HEK293 (cell line): Measurements from ENCODE around the gene ZNF222.

Experiments
- GLIS1 ChIP-seq: fragments of 450-650 bp; formaldehyde crosslinking; IDR thresholded peaks from 2 replicates; pipeline ENCODE4 v1.5.1; 2016; ENCODE audit warnings: missing biosample characterization, missing genetic modification characterization
- GLIS2 ChIP-seq: fragments of 450-650 bp; formaldehyde crosslinking; IDR thresholded peaks from 2 replicates; pipeline ENCODE4 v1.5.1; 2016; ENCODE audit warnings: missing biosample characterization, missing genetic modification characterization
- MYNN ChIP-seq: fragments of 450-650 bp; formaldehyde crosslinking; IDR thresholded peaks from 2 replicates; pipeline ENCODE4 v1.5.1; 2016; ENCODE audit warnings: missing biosample characterization, missing genetic modification characterization, borderline replicate concordance
- OSR2 ChIP-seq: fragments of 450-650 bp; formaldehyde crosslinking; IDR thresholded peaks from 2 replicates; pipeline ENCODE4 v1.5.1; 2016; ENCODE audit warnings: missing biosample characterization, missing genetic modification characterization
- OVOL3 ChIP-seq: fragments of 450-650 bp; formaldehyde crosslinking; IDR thresholded peaks from 2 replicates; pipeline ENCODE4 v1.5.1; 2016; ENCODE audit warnings: missing biosample characterization, missing genetic modification characterization
- ZBTB48 ChIP-seq: fragments of 450-650 bp; formaldehyde crosslinking; IDR thresholded peaks from 2 replicates; pipeline ENCODE4 v1.5.1; 2016; ENCODE audit warnings: missing biosample characterization, missing genetic modification characterization
- ZBTB7A ChIP-seq: fragments of 450-650 bp; formaldehyde crosslinking; IDR thresholded peaks from 2 replicates; pipeline ENCODE4 v1.5.1; 2016; ENCODE audit warnings: low read depth, missing biosample characterization, missing genetic modification characterization
- ZNF133 ChIP-seq: fragments of 450-650 bp; formaldehyde crosslinking; IDR thresholded peaks from 2 replicates; pipeline ENCODE4 v1.5.1; 2016; ENCODE audit warnings: missing biosample characterization, missing genetic modification characterization
- ZNF16 ChIP-seq: fragments of 450-650 bp; formaldehyde crosslinking; IDR thresholded peaks from 2 replicates; pipeline ENCODE4 v1.5.1; 2016; ENCODE audit warnings: low read depth, missing biosample characterization, missing genetic modification characterization
- ZNF621 ChIP-seq: fragments of 450-650 bp; formaldehyde crosslinking; IDR thresholded peaks from 2 replicates; pipeline ENCODE4 v1.5.1; 2017; ENCODE audit warnings: missing biosample characterization, missing genetic modification characterization
- ZNF623 ChIP-seq: fragments of 450-650 bp; formaldehyde crosslinking; IDR thresholded peaks from 2 replicates; pipeline ENCODE4 v1.5.1; 2016; ENCODE audit warnings: missing biosample characterization, missing genetic modification characterization
- ZNF791 ChIP-seq: fragments of 450-650 bp; formaldehyde crosslinking; IDR thresholded peaks from 2 replicates; pipeline ENCODE4 v1.5.1; 2016; ENCODE audit warnings: missing biosample characterization, missing genetic modification characterization
- ZNF792 ChIP-seq: fragments of 450-650 bp; formaldehyde crosslinking; IDR thresholded peaks from 2 replicates; pipeline ENCODE4 v1.5.1; 2016; ENCODE audit warnings: missing biosample characterization, missing genetic modification characterization
- ZNF830 ChIP-seq: fragments of 450-650 bp; IDR thresholded peaks from 2 replicates; pipeline ENCODE4 v1.5.0; 2018; ENCODE audit warnings: missing biosample characterization, missing genetic modification characterization, low read depth, mild to moderate bottlenecking, moderate library complexity
- ZNF837 ChIP-seq: fragments of 450-650 bp; formaldehyde crosslinking; IDR thresholded peaks from 2 replicates; pipeline ENCODE4 v1.5.1; 2016; ENCODE audit warnings: missing biosample characterization, missing genetic modification characterization
- ZNF843 ChIP-seq: fragments of 450-650 bp; formaldehyde crosslinking; IDR thresholded peaks from 2 replicates; pipeline ENCODE4 v1.5.1; 2016; ENCODE audit warnings: missing biosample characterization, missing genetic modification characterization
- ZSCAN30 ChIP-seq: fragments of 450-650 bp; IDR thresholded peaks from 2 replicates; pipeline ENCODE4 v1.5.1; 2018; ENCODE audit warnings: missing biosample characterization, mild to moderate bottlenecking, missing genetic modification characterization, moderate library complexity
- TF ChIP-seq, protein P1 (sequence below): fragments of 450-650 bp; formaldehyde crosslinking; IDR thresholded peaks from 2 replicates; pipeline ENCODE4 v1.5.1; 2016; ENCODE audit warnings: missing biosample characterization, missing genetic modification characterization
- TF ChIP-seq, protein P2 (sequence below): fragments of 450-650 bp; formaldehyde crosslinking; IDR thresholded peaks from 2 replicates; pipeline ENCODE4 v1.5.1; 2017; ENCODE audit warnings: missing biosample characterization, missing genetic modification characterization
- TF ChIP-seq, protein P3 (sequence below): fragments of 450-650 bp; formaldehyde crosslinking; IDR thresholded peaks from 2 replicates; pipeline ENCODE4 v1.5.1; 2017; ENCODE audit warnings: missing biosample characterization, missing genetic modification characterization
- TF ChIP-seq, protein P4 (sequence below): fragments of 450-650 bp; formaldehyde crosslinking; conservative IDR thresholded peaks from 2 replicates; pipeline ENCODE4 v1.5.1; 2016; ENCODE audit warnings: low read depth, missing biosample characterization, missing genetic modification characterization
- TF ChIP-seq, protein P5 (sequence below): fragments of 450-650 bp; formaldehyde crosslinking; IDR thresholded peaks from 2 replicates; pipeline ENCODE4 v1.5.1; 2017; ENCODE audit warnings: missing biosample characterization, missing genetic modification characterization
- TF ChIP-seq, protein P6 (sequence below): fragments of 450-650 bp; formaldehyde crosslinking; IDR thresholded peaks from 2 replicates; pipeline ENCODE4 v1.5.1; 2017; ENCODE audit warnings: missing biosample characterization, missing genetic modification characterization

ZNF222 gene

DNA sequence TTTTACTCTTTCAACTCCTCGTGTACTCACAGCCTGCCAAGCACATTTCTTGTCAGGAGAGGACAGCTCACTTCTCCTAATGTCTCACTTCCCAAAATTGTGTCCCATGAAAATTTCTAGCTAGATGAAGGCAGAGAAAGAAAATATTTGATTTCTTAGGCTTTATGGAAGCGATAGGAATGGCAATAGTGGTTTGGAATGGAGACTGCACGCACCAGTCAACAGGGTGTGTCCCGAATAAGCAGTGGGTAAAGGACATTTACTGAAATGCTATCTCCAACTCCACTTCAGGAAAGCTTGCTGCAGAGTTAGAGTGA is 321 bp upstream of the ZNF222 start (continued):
- TF ChIP-seq, protein P1, sequence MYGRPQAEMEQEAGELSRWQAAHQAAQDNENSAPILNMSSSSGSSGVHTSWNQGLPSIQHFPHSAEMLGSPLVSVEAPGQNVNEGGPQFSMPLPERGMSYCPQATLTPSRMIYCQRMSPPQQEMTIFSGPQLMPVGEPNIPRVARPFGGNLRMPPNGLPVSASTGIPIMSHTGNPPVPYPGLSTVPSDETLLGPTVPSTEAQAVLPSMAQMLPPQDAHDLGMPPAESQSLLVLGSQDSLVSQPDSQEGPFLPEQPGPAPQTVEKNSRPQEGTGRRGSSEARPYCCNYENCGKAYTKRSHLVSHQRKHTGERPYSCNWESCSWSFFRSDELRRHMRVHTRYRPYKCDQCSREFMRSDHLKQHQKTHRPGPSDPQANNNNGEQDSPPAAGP (tag by site-specific recombination), result no peak
- TF ChIP-seq GLIS2 (no peak), GLIS1 (tag by site-specific recombination) (no peak), ZSCAN30 (tag by site-specific recombination) (0 out of 2 replicates have a peak, but pooled peaks have one; percentile 7), ZNF16 (tag by site-specific recombination) (no peak), ZNF843 (no peak), ZNF792 (no peak), ZNF791 (tag by site-specific recombination) (no peak), ZNF837 (tag by site-specific recombination) (no peak), OSR2 (tag by site-specific recombination) (no peak), ZNF623 (tag by site-specific recombination) (no peak), ZNF830 (tag by site-specific recombination) (no peak), OVOL3 (tag by site-specific recombination) (no peak), ZBTB48 (tag by site-specific recombination) (no peak), ZBTB7A (tag by site-specific recombination) (no peak), ZNF133 (peak; percentile 37; the same call in 1 of the 2 replicates), ZNF621 (no peak), MYNN (tag by site-specific recombination) (no peak)
- TF ChIP-seq, protein P2, sequence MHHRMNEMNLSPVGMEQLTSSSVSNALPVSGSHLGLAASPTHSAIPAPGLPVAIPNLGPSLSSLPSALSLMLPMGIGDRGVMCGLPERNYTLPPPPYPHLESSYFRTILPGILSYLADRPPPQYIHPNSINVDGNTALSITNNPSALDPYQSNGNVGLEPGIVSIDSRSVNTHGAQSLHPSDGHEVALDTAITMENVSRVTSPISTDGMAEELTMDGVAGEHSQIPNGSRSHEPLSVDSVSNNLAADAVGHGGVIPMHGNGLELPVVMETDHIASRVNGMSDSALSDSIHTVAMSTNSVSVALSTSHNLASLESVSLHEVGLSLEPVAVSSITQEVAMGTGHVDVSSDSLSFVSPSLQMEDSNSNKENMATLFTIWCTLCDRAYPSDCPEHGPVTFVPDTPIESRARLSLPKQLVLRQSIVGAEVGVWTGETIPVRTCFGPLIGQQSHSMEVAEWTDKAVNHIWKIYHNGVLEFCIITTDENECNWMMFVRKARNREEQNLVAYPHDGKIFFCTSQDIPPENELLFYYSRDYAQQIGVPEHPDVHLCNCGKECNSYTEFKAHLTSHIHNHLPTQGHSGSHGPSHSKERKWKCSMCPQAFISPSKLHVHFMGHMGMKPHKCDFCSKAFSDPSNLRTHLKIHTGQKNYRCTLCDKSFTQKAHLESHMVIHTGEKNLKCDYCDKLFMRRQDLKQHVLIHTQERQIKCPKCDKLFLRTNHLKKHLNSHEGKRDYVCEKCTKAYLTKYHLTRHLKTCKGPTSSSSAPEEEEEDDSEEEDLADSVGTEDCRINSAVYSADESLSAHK (tag by site-specific recombination), result no peak
- TF ChIP-seq, protein P3, sequence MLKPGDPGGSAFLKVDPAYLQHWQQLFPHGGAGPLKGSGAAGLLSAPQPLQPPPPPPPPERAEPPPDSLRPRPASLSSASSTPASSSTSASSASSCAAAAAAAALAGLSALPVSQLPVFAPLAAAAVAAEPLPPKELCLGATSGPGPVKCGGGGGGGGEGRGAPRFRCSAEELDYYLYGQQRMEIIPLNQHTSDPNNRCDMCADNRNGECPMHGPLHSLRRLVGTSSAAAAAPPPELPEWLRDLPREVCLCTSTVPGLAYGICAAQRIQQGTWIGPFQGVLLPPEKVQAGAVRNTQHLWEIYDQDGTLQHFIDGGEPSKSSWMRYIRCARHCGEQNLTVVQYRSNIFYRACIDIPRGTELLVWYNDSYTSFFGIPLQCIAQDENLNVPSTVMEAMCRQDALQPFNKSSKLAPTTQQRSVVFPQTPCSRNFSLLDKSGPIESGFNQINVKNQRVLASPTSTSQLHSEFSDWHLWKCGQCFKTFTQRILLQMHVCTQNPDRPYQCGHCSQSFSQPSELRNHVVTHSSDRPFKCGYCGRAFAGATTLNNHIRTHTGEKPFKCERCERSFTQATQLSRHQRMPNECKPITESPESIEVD (tag by site-specific recombination), result no peak
- TF ChIP-seq, protein P4, sequence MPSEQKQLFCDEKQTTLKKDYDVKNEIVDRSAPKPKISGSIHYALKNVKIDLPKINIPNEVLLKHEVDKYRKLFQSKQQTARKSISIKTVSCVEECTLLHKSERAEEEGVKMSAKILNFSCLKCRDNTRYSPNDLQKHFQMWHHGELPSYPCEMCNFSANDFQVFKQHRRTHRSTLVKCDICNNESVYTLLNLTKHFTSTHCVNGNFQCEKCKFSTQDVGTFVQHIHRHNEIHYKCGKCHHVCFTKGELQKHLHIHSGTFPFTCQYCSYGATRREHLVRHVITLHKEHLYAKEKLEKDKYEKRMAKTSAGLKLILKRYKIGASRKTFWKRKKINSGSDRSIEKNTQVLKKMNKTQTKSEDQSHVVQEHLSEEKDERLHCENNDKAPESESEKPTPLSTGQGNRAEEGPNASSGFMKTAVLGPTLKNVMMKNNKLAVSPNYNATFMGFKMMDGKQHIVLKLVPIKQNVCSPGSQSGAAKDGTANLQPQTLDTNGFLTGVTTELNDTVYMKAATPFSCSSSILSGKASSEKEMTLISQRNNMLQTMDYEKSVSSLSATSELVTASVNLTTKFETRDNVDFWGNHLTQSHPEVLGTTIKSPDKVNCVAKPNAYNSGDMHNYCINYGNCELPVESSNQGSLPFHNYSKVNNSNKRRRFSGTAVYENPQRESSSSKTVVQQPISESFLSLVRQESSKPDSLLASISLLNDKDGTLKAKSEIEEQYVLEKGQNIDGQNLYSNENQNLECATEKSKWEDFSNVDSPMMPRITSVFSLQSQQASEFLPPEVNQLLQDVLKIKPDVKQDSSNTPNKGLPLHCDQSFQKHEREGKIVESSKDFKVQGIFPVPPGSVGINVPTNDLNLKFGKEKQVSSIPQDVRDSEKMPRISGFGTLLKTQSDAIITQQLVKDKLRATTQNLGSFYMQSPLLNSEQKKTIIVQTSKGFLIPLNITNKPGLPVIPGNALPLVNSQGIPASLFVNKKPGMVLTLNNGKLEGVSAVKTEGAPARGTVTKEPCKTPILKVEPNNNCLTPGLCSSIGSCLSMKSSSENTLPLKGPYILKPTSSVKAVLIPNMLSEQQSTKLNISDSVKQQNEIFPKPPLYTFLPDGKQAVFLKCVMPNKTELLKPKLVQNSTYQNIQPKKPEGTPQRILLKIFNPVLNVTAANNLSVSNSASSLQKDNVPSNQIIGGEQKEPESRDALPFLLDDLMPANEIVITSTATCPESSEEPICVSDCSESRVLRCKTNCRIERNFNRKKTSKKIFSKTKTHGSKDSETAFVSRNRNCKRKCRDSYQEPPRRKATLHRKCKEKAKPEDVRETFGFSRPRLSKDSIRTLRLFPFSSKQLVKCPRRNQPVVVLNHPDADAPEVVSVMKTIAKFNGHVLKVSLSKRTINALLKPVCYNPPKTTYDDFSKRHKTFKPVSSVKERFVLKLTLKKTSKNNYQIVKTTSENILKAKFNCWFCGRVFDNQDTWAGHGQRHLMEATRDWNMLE (tag by site-specific recombination), result no peak
- TF ChIP-seq, protein P5, sequence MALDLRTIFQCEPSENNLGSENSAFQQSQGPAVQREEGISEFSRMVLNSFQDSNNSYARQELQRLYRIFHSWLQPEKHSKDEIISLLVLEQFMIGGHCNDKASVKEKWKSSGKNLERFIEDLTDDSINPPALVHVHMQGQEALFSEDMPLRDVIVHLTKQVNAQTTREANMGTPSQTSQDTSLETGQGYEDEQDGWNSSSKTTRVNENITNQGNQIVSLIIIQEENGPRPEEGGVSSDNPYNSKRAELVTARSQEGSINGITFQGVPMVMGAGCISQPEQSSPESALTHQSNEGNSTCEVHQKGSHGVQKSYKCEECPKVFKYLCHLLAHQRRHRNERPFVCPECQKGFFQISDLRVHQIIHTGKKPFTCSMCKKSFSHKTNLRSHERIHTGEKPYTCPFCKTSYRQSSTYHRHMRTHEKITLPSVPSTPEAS (tag by site-specific recombination), result no peak
- TF ChIP-seq, protein P6, sequence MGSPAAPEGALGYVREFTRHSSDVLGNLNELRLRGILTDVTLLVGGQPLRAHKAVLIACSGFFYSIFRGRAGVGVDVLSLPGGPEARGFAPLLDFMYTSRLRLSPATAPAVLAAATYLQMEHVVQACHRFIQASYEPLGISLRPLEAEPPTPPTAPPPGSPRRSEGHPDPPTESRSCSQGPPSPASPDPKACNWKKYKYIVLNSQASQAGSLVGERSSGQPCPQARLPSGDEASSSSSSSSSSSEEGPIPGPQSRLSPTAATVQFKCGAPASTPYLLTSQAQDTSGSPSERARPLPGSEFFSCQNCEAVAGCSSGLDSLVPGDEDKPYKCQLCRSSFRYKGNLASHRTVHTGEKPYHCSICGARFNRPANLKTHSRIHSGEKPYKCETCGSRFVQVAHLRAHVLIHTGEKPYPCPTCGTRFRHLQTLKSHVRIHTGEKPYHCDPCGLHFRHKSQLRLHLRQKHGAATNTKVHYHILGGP (tag by site-specific recombination), result no peak
